LoVo (cell line): ENCODE results near the gene RCBTB1.
"Not testable (repeated sequence)": the region's sequence is repeated elsewhere in the genome, so short reads cannot be mapped to it uniquely, and the experiment has no call there.

Experiments
- DNase-seq: peaks from one replicate; pipeline ENCODE4 v3.0.0-alpha.2; 2016; ENCODE audit warnings: low spot score

Gene RCBTB1

DNA sequence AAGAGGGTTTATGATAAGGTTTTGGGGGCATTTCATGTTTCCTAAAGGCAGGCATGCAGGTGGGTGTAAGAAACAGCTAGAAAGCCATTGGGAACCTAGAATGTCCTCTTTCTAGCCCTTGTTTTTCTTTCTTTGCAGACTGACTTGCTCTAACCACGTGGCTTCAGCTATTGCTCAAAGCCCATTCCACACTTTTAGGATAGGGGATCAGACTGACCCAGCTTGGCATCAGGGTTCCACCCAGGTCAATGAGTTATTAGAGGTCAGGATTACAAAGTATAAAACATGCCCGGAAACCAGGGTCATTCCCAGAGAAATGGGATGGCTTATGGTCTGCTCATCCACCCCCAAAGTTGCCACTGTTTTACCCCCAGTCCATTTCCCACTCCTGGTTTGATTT is 72.8 kb downstream of the RCBTB1 start:
- no peak for DNase-seq

DNA sequence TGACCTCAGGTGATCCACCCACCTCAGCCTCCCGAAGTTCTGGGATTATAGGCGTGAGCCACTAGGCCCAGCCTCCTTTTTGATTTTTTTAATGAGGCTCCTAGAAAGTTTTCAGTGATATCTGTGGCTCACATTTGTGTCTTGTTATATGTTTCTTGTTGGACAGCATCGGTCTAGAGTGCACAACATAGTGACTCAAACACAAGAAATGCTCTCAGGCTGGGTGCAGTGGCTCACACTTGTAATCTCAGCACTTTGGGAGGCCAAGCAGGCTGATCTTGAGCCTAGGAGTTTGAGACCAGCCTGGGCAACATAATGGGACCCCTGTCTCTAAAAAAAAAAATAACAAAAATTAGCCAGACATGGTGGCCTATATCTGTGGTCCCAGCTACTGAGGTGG is 81.4 kb downstream of the RCBTB1 start:
- no peak for DNase-seq

DNA sequence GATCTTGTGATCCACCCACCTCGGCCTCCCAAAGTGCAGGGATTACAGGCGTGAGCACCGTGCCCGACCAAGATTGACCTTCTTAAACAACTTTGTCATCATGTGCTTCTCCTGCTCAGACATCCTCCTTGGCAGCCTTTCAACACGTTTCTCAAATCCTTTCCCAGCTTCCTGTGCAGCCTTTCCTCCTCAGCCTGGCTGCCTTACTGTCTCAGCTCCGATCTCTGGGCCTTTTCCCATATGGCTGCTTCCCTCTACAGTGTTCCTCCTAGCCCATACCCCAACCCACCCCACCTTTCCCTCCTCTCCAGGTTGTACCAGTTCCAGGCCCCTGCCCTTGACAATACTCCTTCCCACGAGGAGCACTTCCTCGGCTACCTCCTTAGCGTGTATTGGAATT is 82.4 kb downstream of the RCBTB1 start:
- DNase-seq = no peak

DNA sequence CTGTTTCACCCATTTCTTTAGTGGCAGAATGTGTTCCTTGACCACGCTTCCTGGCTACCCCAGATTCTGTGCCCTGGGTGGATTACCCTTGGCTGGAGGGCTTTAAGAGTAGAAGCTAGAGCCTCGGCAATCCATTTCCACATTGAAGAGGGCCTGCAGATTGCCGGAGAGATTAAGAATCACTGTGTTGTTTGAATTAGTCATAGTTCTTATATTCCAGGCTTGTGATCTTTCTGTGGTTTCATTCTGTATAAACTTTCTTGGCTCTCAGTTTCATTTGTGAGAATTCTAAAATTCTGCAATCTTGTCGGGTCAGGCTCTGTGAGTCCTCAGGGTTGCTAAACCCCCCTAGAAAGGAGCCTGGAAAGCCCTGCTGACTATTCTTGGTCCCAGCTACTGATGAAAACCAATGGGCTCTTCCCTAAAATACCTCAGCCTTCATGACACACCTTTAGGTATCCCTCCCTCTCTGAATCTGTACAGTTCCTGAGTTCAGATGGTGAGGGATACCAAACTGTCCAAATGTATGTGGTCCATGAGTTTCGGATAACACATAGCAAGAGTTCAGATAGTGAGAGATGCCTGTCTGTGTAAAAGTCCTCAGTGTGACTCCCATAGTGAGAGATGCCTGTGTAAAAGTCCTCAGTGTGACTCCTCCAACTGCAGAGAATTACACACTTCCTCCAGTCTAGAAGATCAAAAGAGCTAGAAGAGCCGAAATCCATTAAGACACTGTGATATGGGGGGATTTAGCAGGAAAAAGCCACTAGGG is 85.3 kb downstream of the RCBTB1 start:
- DNase-seq = no peak

DNA sequence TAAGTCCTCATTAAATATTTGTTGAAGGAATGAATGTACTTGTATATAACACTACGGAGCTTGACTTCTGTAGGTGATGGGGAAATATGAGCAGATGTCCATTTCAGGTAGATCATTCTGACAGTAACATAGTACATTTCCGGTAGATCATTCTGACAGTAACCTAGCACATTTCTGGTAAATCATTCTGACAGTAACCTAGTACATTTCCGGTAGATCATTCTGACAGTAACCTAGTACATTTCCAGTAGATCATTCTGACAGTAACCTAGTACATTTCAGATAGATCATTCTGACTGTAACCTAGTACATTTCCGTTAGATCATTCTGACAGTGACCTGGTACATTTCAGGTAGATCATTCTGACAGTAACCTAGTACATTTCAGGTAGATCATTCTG is 87.2 kb downstream of the RCBTB1 start:
- no peak for DNase-seq

DNA sequence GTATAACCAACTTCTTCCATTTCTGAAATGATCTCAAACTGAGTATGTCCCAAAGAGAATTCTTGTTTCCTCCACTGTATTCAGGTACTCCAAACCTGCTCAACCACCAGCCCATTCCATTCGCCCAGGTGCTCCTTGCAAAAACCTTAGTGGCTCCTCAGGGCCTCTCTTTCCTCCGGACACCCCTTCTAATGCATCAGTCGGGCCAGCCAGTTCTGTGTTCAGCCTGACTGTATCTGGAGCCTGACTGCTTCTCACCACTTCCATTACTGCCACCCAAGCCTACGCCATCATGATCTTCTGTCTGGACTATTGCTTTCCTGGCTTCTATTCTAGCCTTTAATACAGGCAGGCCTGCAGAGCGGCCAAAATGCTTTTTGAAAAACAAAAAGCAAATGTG is 88.1 kb downstream of the RCBTB1 start:
- DNase-seq = no peak

DNA sequence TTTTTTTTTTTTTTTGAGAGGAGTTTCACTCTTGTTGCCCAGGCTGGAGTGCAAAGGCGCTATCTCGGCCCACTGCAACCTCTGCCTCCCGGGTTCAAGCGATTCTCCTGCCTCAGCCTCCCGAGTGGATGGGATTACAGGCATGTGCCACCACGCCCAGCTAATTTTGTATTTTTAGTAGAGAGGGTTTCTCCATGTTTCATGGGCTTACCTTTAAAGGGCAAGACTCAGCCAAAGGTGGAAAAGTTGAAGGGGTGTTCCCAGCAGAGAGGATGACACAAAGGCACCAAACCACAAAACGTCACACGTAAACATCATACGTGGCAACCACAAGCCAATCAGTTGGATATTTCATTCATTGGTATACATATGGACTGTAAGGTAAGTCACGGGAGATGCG is 88.5 kb downstream of the RCBTB1 start:
- not testable (repeated sequence) for DNase-seq

DNA sequence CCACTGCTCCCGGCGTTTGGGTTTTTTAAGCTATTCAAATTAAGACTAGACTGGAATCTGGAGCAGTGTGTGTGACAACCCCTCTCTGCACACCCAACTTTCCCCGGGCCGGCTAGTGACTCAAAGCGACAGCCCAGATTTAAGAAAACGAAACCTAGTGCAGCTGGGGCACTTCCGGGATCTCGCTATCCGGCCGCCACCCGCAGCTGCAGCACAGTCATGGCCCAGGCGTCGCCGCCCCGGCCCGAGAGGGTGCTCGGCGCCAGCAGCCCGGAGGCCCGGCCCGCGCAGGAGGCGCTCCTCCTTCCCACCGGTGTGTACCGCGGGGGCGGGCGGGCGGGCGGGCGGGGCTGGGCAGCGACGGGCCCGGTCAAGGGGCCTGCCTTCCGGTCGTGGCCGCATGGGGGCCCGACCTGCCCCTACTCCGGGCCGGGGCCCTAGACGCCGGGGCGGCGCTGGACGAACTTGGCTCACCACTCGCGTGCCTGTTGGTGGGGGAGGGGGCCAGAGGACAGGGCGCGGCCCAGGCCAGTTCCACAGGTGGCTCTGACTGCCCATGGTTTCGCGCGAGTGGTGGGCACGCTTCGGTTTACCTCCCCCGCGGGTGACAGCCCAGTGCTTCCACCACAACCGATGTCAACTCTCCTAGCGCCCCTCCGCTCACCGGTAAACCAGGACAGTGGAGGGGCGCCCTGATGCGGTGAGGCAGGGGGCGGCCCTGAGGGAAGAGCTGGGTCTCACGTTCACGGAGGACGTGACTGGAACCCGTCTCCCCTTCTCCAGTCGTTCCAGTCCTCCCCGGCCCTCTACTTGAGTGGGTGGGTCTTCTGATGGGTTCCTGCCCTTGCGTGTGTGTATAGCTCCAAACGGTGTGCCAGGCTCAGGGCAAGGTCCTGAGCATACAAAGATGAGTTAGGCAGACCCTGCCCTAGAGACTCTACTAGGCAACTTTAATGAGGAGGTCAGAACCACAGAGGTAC is 89.3 kb downstream of the RCBTB1 start, which contains the start of gene PHF11:
TSS of gene PHF11 (plus strand) at position 171 of the 980 bp plus-strand sequence. CDS start at position 220, 49 bp downstream.
- DNase-seq = peak; percentile 77

DNA sequence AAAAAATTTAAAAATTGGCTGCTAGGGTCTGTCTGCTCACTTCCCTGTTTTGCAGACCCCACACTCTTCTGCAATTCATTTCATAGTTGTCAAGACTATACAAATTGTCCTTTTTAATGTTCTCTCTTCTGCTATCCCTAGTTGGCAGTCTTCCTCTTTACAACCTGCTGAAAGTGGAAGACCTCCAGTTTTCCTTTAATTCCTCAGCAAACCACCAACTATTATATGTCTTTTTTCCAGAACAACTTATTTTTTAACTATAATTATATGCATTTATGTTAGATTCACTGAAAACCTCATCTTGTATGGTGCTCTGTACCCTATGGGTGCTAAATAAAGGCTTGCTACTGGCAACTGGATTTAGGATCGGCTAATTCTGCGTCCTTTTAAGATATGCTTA is 90.7 kb downstream of the RCBTB1 start:
- DNase-seq = no peak

DNA sequence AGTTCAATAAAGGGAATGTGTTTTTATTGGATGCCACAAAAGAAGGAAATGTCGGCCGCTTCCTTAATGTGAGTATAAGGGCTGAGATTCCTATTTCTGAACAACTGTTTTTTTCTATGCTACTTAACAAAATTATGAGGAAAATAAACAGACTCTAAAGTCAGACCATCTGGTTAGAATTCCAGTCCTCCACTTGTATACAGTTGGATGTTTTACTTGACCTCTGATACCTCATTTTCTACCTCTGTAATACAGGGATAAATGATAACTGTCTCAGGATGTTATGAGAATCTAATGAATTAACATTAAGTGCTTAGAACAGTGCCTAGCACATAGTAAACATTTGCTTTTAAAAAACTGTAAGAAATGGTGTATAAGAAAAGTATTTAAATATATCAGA is 96.8 kb downstream of the RCBTB1 start:
- no peak for DNase-seq
